Activated CD4-positive, CD25-positive, alpha-beta regulatory T cell treated with anti-CD3 and anti-CD28 coated beads, Interleukin-2, amount 50 U/mL, for 16 hours (primary cell): ENCODE measurements around the gene GRIK5.
"Not testable (repeated sequence)": the region's sequence is repeated elsewhere in the genome, so short reads cannot be mapped to it uniquely, and the experiment has no call there.

ENCODE experiments used
- DNase-seq: peaks from one replicate; pipeline ENCODE4 v3.0.0-alpha.2; 2020; ENCODE audit warnings: low read depth, low spot score

GRIK5 gene, protein sequence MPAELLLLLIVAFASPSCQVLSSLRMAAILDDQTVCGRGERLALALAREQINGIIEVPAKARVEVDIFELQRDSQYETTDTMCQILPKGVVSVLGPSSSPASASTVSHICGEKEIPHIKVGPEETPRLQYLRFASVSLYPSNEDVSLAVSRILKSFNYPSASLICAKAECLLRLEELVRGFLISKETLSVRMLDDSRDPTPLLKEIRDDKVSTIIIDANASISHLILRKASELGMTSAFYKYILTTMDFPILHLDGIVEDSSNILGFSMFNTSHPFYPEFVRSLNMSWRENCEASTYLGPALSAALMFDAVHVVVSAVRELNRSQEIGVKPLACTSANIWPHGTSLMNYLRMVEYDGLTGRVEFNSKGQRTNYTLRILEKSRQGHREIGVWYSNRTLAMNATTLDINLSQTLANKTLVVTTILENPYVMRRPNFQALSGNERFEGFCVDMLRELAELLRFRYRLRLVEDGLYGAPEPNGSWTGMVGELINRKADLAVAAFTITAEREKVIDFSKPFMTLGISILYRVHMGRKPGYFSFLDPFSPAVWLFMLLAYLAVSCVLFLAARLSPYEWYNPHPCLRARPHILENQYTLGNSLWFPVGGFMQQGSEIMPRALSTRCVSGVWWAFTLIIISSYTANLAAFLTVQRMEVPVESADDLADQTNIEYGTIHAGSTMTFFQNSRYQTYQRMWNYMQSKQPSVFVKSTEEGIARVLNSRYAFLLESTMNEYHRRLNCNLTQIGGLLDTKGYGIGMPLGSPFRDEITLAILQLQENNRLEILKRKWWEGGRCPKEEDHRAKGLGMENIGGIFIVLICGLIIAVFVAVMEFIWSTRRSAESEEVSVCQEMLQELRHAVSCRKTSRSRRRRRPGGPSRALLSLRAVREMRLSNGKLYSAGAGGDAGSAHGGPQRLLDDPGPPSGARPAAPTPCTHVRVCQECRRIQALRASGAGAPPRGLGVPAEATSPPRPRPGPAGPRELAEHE

DNA sequence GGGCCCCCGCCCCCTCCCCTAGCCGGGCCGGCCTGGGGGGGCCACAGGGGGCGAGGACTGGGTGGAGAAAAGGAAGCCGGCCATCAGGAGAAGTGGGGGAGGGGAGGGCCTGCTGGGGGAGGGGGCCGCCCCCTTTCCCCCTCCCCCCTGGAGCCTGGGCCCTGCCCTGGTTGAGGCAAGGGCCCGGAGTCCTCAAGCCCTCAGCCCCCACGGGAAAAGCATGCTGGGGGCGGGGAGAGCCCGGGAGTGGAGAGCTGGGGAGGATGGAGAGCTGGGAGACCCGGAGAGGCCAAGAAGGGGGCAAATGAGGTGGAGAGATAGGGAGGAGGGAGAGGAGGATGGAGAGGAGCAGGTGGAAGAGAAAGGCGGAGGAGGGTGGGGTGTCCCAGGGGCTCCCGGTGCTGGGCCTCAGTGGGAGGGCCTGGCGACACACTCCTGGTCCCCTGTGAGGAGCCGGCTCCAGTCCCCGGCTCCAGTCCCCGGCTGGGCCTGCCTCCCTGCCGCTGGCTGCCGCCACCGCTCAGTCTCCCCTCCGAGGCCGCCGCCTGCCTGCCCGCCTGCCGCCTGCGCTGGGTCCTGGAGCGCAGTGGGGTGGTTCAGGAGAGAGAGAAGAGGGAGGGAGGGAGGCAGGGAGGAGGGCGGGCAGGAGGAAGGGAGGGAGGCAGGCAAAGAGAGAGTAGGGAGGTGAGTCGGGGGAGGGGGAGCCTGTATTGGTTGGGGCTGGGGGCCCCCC lies at the start of gene GRIK5:
Gene GRIK5, minus strand, starts transcription at position 588 of the 733 bp plus-strand sequence. CDS start 4,436 bp downstream, outside the sequence.
- DNase-seq = no peak

DNA sequence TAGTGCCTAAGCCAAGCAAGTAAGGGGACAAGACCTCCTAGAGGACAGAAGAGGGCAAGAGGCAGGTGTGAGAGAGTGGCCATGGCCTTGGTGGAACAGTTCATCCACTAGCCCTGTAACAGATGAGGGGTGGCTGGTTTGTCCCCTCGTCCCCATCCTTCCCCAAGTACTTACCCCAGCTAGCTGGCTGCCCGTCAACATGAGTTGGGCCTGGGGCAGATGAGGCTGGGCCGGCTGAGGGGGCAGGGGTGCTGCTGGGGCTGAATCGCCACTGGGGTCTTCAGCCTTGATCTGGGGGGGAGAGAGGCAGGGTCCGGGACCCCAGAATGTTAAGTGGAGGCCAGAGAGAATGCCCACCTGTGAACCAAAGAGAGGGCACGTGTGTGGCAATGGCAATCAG lies 47.1 kb upstream of the GRIK5 start:
- no peak for DNase-seq

DNA sequence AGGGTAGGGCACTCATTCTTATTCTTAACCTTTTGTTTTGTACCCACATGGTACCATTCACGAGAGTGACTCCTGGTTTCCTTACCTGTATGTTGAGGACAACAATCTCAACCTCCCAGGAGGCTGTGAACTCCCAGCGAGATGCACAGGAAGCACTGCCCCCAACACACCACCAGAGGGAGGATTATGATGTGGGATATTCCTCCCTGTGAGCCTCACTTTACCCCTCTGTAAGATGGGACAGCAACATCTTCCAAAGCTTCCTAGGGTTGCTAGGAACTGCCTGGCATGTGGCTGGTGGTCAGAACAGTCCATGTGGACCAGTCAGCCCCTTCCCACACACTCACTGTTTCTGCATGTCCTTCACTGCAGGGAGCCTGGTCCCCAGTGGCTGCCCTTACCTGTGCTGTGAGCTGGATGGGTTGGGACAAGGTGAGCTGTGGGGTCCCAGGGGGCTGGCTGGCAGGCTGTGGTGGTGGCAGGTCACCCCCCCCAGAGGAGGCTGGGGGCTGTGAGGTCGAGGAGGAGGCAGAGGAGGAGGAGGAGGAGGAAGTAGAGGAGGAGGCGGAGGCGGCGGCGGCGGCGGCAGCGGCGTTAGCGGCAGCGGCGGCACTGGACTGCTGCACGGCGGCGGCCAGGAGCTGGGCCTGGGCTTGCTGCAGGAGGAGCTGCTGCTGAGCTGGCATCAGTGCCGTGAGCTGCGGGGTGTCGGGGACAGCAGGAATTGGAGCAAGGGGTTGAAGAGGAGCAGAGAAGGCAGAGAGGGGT lies 46.5 kb upstream of the GRIK5 start:
- DNase-seq = no peak

DNA sequence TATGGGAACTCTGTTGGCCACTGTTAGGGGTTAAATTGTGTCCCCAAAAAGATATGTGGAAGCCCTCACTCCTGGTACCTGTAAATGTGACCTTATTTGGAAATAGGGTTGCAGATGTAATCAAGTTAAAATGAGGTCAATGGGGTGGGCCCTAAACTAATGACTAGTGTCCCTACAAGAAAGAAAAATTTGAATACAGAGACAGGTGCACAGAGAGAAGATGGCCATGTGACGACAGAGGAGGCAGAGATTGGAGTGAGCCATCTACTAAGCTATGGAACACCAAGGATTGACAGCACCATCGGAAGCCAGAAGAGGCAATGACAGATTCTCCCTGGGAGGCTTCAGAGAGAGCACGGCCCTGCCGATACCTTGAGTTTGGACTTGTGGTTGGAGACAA lies 45.7 kb upstream of the GRIK5 start:
- DNase-seq = no peak

DNA sequence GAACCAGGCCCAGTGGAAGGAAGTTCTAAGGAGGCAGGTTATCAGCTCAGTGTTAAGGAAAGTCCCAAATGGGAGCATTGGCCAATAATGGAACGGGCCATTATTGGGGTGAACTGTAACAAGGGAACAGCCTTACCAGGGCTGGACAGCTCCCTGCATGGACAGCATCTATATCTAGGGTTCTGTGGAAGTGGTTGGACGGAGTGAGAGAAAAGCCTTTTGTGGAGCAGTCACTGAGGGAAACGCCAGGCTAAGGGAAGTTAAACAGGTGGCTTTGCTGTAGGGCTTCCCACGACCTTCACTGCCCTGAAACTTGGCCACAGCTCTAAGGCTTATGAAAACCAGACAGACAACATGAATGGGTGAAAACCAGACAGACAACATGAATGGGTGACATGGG lies 45.2 kb upstream of the GRIK5 start:
- no peak for DNase-seq

DNA sequence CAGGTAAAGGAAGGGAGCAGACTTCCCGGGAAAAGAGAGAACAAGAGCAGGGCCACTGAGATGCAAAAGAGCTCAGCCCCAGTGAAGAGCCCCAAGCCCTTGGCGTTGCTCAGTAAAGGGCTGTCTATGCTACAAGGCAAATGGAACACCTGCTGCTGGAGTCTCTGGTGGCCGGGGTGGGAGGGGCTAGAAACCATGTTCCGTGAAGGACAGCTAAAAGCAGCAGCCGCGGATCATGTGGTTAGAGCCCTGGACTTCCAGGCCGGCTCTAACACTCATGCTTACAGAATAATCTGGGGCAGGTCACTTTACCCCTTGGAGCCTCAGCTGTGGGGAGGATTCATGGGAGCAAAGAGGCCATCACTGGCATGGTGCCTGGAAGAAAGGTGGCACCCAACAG lies 44.4 kb upstream of the GRIK5 start:
- no peak for DNase-seq

DNA sequence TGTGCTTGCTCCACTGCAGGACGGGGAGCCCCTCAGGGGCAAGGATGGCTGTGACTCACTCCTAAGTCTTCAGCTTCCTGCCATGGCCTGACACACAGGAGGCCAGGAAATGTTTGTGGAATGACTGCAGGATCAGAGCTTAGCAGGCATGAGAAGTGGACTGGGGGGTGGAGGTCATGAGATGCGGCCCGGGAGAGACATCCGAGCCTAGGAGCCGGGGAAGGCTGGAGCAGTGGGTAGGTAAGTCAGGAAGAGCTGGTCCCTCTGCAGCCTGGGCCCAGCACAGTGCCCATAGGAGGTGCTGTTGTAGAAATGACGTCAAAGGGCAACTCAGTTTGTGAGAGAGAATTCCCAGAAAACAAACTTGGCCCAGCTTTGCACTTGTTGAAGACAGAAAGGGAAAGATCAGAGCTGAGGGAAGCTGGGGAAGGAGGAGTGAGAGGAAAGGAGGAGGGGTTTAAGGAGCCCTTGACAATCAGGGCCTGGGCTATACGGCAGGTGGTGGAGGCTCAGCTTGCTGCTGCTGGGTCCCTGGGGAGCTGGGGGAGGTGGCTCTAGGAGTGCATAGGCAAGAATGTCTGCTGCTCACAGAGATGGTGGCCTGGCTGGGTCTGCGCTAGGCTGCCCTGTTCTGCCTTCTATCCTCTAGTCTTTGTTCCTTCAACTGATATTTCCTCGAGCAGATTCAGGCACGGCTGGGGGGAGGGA lies 43.8 kb upstream of the GRIK5 start:
- DNase-seq = no peak

DNA sequence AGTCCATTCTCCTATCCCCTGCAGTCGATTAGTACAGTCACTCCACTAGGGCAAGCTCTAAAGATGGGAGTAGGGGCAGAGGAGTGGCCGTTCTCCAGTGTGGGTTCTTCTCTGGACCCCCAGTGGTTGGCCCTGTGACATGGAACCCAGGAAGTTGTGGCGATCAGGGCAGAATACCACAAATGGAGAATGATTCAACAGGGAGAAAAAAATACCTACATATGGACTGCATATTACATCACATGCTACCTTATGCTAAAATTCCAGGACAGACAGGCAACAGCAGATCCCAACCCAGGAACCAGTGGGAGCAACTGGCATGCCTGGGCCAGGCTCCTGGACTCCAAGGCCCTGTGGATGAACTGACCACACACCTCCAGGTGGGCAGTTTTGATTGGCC lies 41.8 kb upstream of the GRIK5 start:
- no peak for DNase-seq

DNA sequence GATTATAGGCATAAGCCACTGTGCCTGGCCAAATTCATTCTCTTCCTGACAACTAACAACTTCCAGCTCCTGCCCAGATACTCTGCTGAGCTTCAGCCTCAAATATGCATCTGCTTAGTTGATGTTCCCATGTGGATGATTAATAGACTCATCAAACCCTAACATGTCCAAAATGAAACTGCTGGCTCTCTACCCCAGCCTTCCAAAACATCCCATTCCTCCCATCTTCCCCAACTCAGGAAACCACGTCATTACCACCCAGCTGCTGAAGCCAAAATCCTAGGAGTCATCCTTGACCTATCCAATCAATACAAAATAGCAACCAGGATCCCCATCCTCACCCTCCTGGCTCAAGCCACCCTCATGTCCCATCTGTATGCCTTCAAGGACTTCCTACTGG lies 41.4 kb upstream of the GRIK5 start:
- no peak for DNase-seq

DNA sequence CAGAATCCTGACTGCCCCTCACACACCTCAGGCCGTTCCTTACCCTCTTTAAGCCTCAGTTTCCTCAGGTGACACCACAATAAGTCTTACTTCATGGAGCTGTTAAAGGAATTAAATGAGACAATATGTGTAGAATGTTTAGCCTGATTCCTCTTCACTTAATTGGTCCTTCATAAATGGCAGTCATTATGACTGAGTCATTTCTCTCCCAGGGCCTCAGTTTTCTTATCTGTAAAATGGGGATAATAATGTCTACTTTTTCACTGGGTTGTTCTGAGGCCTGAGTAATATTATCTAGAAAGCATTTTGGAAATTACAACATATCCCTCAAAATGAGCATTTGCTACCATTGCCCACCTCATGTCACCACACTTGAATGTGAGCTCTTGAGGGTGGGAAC lies 40.7 kb upstream of the GRIK5 start:
- DNase-seq = no peak

DNA sequence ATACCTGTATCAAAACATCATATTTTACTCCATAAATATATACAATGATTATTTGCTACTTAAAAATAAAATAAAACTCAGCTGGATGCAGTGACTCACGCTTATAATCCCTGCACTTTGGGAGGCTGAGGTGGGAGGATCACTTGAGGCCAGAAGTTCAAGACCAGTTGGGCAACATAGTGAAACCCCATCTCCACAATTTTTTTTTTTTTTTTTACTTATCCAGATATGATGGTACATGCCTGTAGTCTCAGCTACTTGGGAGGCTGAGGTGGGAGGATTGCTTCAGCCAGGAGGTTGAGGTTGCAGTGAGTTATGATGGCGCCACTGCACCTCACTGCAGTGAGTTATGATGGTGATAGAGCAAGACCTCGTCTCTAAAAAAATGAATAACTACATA lies 39.9 kb upstream of the GRIK5 start:
- no peak for DNase-seq

DNA sequence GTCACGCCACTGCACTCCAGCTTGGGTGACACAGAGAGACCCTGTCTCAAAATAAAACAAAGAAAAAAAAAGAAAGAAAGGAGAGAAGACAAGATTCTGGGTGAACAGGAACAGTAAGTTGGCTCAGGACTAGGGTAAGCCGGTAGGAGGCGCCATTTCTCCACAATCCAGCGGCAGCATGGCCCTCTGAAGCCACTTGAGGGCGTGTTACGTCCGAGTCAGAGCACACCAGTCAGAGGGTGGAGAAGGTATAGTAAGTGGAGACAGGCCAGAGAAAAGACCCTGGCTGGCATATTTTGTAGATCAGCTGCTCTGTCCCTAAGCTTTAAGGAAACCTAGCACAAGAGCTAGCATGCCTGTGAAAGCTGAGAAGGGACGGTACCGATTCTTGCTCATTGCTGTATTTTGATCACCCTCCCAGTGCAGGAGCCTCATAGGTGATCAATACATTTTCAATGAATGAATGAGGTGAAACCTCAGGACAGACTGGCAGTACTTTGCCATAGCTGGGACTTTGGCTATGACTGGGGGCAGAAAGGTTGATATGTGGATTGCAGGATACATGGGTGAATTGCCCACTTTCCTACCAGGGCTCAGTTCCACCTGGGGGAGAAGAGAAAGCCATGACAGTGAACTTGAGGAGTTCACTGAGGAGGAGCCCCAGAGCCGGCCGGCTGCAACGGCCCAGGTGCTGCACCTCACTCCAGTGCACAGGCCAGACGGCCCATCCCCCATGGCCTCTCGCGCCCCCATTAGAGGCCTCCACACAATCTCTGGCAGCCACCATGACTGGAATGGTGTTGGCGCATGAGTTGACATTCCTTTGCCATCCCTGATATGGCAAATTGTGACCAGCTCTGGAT lies 38.8 kb upstream of the GRIK5 start:
- peak; percentile 76 for DNase-seq

DNA sequence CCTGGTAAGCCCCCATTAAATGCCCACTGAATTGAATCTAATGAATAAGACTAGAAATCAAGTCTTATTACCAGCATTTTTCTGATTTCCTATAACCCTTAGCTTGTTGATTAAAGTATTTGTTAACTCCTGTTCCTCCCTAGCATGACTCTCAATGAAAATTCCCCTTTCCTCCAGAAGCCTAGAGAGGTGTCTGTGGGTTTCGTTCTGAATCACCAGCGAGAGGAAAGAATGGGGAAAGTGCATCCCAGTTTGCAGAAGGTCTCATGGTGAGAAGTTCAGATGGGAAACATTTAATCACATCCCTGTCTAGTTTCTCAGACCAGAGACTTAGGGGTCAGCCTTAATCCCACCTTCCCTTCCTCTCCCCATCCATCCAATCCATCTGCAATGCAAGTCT lies 35.4 kb upstream of the GRIK5 start:
- DNase-seq = no peak

DNA sequence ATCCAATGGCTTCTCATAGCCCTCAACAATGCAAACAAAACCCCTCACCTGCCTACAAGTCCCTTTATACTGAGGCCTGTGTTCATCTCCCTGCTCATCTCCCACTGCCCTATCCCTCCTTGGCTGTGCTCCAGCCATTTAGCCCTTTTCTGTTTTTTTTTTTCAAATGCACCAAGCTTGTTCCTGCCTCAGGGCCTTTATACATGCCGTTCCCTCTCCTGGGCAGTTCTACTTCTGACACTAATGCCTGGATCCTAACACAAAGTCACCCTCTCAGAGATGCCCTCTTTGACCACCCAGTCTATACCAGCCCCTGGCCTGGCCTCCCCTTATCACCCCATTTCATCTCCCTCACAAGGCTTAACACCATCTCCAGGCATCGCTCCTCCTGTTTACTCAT lies 32.9 kb upstream of the GRIK5 start:
- no peak for DNase-seq

DNA sequence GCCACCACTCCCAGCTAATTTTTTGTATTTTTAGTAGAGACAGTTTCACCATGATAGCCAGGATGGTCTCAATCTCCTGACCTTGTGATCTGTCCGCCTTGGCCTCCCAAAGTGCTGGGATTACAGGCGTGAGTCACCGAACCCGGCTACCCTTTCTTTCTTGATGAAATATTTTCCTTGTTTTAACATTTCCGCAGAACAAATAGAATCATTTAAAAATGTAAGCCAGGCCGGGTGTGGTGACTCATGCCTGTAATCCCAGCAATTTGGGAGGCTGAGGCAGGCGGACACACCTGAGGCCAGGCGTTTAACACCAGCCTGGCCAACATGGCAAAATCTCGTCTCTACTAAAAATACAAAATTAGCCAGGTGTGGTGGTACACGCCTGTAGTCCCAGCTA lies 30.2 kb upstream of the GRIK5 start:
- not testable (repeated sequence) for DNase-seq

DNA sequence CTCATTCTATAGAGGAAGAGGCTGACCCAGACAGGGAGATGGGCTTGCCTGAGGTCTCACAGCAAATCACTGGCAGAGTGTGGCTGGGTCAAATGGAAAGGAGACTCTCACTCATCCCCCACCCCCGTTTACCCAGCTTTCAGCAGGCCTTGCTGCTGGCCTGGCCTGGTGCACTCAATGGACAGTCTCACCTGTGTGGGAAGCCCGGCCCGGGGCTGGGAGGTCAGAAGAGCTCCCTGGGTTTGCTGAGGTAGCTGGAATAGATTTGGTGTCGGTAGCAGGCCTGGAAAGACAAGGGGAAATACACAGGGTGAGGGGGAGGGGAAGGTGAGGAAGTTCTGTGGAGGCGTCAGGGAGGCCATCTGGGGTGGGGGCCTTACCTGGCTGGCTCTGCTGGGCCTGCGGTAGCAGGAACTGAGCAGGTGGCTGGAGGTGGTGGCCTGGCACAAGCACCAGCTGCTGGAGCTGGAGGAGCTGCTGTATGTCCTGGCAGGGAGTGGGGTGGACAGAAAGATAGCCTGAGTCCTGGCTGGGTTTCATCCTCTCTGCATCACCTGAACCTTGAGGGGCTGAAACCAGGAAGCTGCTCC lies 29.4 kb upstream of the GRIK5 start:
- no peak for DNase-seq

DNA sequence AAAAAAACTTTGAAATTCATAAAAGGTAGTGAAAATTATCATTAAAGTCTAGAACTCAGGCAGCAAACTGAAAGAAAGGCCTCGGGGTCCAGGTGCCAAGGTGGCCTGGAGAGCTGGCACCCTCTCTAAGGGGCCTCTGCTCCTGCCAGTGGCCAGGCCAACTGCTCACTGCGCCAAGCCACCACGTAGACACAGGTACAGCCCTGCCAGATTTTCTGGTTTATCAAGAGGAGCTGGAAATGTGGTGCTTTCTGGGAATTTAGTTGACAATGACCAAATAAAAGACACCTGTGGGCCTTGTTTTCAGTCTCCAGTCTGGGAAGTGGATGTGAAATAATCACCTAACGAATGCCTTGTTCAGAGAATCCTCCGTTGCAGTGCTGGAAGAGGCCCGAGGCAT lies 28.8 kb upstream of the GRIK5 start:
- DNase-seq = no peak

DNA sequence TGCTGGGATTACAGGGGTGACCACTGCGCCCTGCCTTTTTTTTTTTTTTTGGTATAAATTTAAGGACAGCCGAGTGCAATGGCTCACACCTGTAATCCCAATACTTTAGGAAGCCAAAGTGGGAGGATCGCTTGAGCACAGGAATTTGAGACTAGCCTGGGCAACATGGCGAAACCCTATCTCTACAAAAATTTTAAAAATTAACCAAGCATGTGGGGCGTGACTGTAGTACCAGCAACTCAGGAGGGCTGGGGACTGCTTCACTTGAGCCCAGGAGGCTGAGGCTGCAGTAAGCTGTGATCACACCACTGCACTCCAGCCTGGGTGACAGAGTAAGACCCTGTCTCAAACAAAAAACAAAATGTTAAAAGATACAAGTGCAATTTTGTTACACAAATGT lies 27.5 kb upstream of the GRIK5 start:
- no peak for DNase-seq

DNA sequence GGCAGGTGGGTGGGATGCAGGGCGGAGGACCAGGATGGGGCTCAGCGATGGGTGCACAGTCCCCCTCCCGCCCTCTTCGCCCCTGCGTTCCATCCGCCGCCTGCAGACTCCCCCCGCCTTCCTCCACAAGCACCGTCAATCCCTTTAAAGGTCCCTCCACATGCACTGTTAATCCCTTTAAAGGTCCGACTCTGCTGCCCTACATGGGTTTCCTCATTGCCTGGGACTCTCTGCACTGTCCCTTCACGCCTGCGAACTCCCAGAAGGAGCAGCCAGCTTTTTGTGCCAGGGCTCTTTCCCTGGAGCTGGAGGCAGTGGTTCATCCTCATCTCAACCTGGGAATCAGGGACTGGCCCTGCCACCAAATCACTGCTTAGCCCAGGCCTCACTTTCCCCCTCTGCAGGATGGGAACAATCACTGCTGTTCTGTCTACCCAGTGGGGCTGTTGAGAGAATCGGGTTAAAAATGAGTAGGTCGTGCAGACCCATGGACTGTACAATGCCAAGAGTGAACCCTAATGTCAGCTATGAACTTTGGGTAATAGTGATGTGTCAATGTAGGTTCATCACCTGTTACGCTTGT lies 26.3 kb upstream of the GRIK5 start:
- no peak for DNase-seq
